ENCODE data around the gene EEFSEC. TPM values are rescaled to one million over a fixed set of nuclear protein-coding genes. Genes with fewer than 3 reads are reported as not detected.

EEFSEC gene
- total RNA-seq, 1 experiment from 2014 or later = 14.0 TPM

DNA sequence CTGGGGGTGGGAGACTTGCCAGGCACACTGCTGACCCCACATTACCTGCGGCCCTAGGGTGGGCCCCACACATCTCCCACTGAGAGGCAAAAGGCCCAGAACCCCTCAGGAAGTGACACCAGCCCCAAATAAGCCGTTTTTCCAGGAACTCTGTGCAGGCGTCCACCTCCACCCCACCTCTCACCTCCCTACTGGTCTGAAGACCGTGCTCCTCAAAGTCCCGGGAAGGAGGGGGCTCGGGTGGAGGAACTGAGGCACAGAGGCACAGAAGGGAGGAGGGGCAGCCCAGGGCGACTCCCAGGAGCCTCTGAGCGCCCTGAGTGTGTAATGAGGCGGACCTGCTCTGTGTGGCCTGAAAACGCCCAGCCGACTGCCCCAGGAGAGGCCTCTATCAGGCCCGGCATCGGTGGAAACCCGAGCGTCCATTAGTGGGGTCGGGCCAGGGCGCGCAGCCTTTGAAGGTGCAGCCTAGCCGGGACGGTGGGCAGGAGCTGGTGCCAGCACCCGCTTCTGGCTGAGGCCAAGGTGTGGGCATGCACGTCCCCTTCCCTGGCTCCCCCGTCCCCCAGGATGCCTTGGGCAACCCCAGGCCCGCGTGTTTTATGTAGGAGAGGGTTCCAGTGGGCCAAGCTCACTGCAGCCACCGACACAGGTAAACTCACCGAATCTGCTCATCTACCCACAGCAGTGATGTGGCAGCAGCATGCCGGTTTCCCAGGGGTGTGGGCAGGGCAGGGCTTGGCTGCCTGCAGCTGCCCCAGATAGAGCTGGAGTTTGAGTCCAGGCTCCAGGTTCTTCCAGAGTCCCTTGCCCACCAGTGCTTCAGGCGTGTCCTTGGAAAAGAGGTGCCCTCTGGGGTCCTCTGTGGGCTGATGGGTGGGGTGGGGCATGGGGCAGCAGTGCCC lies 257.6 kb downstream of the EEFSEC start:
- H3K27ac Mint-ChIP-seq (ENCODE audit: unreplicated experiment) = no peak overlapping the region
- no peak for DNase-seq
- H3K4me3 ChIP-seq (ENCODE audit: low read depth, low read length) = no peak overlapping the region
- intact Hi-C loops (cut with micrococcal nuclease; ENCODE audit: unreplicated experiment) = no loop called here
- TF ChIP-seq, protein P1, sequence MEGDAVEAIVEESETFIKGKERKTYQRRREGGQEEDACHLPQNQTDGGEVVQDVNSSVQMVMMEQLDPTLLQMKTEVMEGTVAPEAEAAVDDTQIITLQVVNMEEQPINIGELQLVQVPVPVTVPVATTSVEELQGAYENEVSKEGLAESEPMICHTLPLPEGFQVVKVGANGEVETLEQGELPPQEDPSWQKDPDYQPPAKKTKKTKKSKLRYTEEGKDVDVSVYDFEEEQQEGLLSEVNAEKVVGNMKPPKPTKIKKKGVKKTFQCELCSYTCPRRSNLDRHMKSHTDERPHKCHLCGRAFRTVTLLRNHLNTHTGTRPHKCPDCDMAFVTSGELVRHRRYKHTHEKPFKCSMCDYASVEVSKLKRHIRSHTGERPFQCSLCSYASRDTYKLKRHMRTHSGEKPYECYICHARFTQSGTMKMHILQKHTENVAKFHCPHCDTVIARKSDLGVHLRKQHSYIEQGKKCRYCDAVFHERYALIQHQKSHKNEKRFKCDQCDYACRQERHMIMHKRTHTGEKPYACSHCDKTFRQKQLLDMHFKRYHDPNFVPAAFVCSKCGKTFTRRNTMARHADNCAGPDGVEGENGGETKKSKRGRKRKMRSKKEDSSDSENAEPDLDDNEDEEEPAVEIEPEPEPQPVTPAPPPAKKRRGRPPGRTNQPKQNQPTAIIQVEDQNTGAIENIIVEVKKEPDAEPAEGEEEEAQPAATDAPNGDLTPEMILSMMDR (IDR thresholded peaks at IDR 0.05; ENCODE audit: insufficient read depth in 1 of 2, low read depth in 1 of 2, low read length in 1 of 2, severe bottlenecking in 1 of 2, unreplicated experiment in 1 of 2) = no peak
- H3K27me3 ChIP-seq (replicated peaks; ENCODE audit: control insufficient read depth, insufficient read depth, low read length) = no peaks in the 10 kb centered on the region
- no peaks in the 10 kb centered on the region for H3K27me3 Mint-ChIP-seq (ENCODE audit: insufficient read depth, unreplicated experiment)
- POLR2A ChIA-PET = no interaction called here
- peaks cover 9% of the 10 kb centered on the region for H3K4me1 Mint-ChIP-seq (ENCODE audit: low read depth, unreplicated experiment)
- CTCF ChIA-PET = interaction anchor here (0.7 to 1.4 kb wide), 3 partner anchors 86 to 104 kb away, joined by 3 to 4 read pairs (median 3); no protein-coding TSS in a partner anchor
- H3K4me3 Mint-ChIP-seq (ENCODE audit: unreplicated experiment) = no peak overlapping the region
- no peaks in the 10 kb centered on the region for H3K9me3 ChIP-seq
- peaks cover 13% of the 10 kb centered on the region for H3K4me1 ChIP-seq
- no peaks in the 10 kb centered on the region for H3K36me3 ChIP-seq (ENCODE audit: control insufficient read depth, insufficient read depth, low read length)
- H3K36me3 Mint-ChIP-seq (ENCODE audit: insufficient read depth, unreplicated experiment) = peaks cover 4% of the 10 kb centered on the region
- H3K9me3 Mint-ChIP-seq (ENCODE audit: unreplicated experiment) = no peaks in the 10 kb centered on the region
- no TSS peak for BruUV-seq (replicated peaks)

GRCh38 chr3:128411574-128412064 lies 258.3 kb downstream of the EEFSEC start:
- Mint-ChIP-seq H3K4me3 (ENCODE audit: unreplicated experiment) (no peak overlapping the region), H3K27me3 (ENCODE audit: insufficient read depth, unreplicated experiment) (no peaks in the 10 kb centered on the region), H3K4me1 (ENCODE audit: low read depth, unreplicated experiment) (peaks cover 9% of the 10 kb centered on the region), H3K27ac (ENCODE audit: unreplicated experiment) (peak overlapping the region; percentile 45), H3K9me3 (ENCODE audit: unreplicated experiment) (no peaks in the 10 kb centered on the region), H3K36me3 (ENCODE audit: insufficient read depth, unreplicated experiment) (peaks cover 4% of the 10 kb centered on the region)
- Histone ChIP-seq H3K27me3 (replicated peaks; ENCODE audit: control insufficient read depth, insufficient read depth, low read length) (no peaks in the 10 kb centered on the region), H3K36me3 (ENCODE audit: control insufficient read depth, insufficient read depth, low read length) (no peaks in the 10 kb centered on the region), H3K9me3 (no peaks in the 10 kb centered on the region), H3K4me3 (ENCODE audit: low read depth, low read length) (no peak overlapping the region), H3K4me1 (peaks cover 17% of the 10 kb centered on the region)
- intact Hi-C loops (cut with micrococcal nuclease; ENCODE audit: unreplicated experiment) = no loop called here
- TF ChIP-seq, protein P1 (IDR thresholded peaks at IDR 0.05; ENCODE audit: insufficient read depth in 1 of 2, low read depth in 1 of 2, low read length in 1 of 2, severe bottlenecking in 1 of 2, unreplicated experiment in 1 of 2) = no peak
- POLR2A ChIA-PET = no interaction called here
- CTCF ChIA-PET = interaction anchor here (0.7 kb wide), 1 partner anchor 90 kb away, joined by 3 read pairs; no protein-coding TSS in a partner anchor
- DNase-seq = no peak
- no TSS peak for BruUV-seq (replicated peaks)

- no TSS peak for BruUV-seq (replicated peaks)
- Mint-ChIP-seq H3K4me1 (ENCODE audit: low read depth, unreplicated experiment) (peaks cover 14% of the 10 kb centered on the region), H3K4me3 (ENCODE audit: unreplicated experiment) (no peak overlapping the region), H3K27ac (ENCODE audit: unreplicated experiment) (peak overlapping the region; percentile 45), H3K27me3 (ENCODE audit: insufficient read depth, unreplicated experiment) (no peaks in the 10 kb centered on the region), H3K9me3 (ENCODE audit: unreplicated experiment) (no peaks in the 10 kb centered on the region), H3K36me3 (ENCODE audit: insufficient read depth, unreplicated experiment) (peaks cover 4% of the 10 kb centered on the region)
- no peak for DNase-seq
- ChIA-PET CTCF (no interaction called here), POLR2A (no interaction called here)
- Histone ChIP-seq H3K27me3 (replicated peaks; ENCODE audit: control insufficient read depth, insufficient read depth, low read length) (no peaks in the 10 kb centered on the region), H3K4me3 (ENCODE audit: low read depth, low read length) (no peak overlapping the region), H3K9me3 (no peaks in the 10 kb centered on the region), H3K36me3 (ENCODE audit: control insufficient read depth, insufficient read depth, low read length) (no peaks in the 10 kb centered on the region), H3K4me1 (peaks cover 20% of the 10 kb centered on the region)
- TF ChIP-seq, protein P1 (IDR thresholded peaks at IDR 0.05; ENCODE audit: insufficient read depth in 1 of 2, low read depth in 1 of 2, low read length in 1 of 2, severe bottlenecking in 1 of 2, unreplicated experiment in 1 of 2) = no peak
- intact Hi-C loops (cut with micrococcal nuclease; ENCODE audit: unreplicated experiment) = no loop called here
Observed at GRCh38 chr3:128412180-128413002, 259.1 kb downstream of the EEFSEC start.
